T-helper 9 cell (primary cell): ENCODE measurements around the gene ZNF687.

Source experiments
- DNase-seq: peaks from one replicate; pipeline ENCODE4 v3.0.0-alpha.2; 2020

ZNF687 gene

GRCh38 chr1:151282883-151283725 lies 1.0 kb downstream of the ZNF687 start:
- no peak for DNase-seq

DNA sequence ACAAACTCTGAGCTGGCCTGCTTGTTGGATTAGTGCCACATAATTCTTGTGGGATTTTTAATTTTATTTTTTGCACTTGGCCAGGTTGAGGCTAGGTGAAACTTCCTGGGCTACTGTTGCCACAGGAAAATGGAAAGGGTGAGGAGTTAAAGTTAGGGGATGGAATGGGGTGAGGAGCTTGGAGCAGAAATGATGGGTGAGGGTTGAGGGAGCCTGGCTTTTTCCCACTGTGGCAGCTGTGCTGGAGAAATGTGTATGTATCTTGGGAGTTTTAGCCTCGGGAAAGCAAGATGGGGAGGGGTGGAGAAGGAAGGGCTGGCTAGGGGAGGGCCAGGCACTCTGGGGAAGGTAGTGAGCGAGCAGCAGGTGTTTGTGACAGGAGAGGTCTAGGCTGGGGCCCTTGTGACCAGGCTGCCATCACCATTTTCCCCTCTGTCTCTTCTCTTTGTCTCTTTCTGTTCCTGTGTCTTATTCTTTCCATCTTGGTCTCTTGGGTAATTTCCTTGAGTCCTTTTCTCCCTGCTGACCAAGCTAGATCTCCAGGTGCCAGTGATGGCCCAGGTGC lies 2.0 kb downstream of the ZNF687 start:
- no peak for DNase-seq

DNA sequence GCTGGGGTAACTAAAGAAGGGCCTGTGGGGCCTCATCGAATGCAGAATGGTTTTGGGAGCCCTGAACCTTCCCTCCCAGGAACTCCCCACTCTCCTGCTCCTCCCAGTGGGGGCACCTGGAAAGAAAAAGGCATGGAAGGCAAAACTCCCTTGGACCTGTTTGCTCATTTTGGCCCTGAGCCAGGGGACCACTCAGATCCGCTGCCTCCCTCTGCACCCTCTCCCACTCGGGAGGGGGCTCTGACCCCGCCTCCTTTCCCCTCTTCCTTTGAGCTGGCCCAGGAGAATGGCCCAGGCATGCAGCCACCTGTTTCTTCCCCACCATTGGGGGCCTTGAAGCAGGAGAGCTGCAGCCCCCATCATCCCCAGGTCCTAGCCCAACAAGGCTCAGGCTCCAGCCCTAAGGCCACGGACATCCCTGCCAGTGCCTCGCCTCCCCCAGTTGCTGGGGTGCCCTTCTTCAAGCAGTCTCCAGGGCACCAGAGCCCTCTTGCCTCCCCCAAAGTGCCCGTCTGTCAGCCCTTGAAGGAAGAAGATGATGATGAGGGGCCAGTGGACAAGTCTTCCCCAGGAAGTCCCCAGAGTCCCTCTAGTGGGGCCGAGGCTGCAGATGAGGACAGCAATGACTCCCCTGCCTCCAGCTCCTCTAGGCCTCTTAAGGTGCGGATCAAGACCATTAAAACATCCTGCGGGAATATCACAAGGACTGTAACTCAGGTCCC lies 4.7 kb downstream of the ZNF687 start:
- no peak for DNase-seq

- DNase-seq = no peak
Measured at GRCh38 chr1:151287341-151287699, 5.2 kb downstream of the ZNF687 start.

GRCh38 chr1:151287767-151288500 lies 5.8 kb downstream of the ZNF687 start:
- DNase-seq = no peak

GRCh38 chr1:151288502-151288901 lies 6.4 kb downstream of the ZNF687 start:
- DNase-seq = no peak

DNA sequence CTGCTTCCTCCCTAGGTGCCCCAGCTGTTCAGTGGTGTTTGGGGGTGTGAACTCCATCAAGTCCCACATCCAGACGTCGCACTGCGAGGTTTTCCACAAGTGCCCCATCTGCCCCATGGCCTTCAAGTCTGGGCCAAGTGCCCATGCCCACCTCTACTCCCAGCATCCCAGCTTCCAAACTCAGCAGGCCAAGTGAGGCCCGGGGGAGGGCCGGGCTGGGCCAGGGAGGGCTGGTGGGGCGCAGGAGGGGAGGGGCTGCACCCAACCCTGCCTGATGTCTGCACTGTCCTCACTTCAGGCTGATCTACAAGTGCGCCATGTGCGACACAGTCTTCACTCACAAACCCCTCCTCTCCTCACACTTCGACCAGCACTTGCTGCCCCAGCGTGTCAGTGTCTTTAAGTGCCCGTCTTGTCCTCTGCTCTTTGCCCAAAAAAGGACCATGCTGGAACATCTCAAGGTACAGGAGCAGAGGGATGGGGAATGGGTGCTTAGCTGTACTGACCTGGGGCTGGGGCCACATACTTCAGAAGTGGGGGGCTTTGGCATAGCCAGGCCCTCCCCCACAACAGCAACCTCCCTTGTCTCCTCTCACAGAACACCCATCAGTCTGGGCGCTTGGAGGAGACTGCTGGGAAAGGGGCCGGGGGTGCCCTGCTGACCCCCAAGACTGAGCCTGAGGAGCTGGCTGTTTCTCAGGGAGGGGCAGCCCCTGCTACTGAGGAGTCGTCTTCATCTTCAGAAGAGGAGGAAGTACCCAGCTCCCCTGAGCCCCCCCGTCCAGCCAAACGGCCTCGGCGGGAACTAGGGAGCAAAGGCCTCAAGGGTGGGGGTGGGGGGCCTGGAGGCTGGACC lies 7.2 kb downstream of the ZNF687 start:
- DNase-seq = no peak

- DNase-seq = no peak
Measured at GRCh38 chr1:151289991-151290708, 8.1 kb downstream of the ZNF687 start.

- DNase-seq = no peak
Measured at GRCh38 chr1:151290709-151291303, 8.7 kb downstream of the ZNF687 start.

DNA sequence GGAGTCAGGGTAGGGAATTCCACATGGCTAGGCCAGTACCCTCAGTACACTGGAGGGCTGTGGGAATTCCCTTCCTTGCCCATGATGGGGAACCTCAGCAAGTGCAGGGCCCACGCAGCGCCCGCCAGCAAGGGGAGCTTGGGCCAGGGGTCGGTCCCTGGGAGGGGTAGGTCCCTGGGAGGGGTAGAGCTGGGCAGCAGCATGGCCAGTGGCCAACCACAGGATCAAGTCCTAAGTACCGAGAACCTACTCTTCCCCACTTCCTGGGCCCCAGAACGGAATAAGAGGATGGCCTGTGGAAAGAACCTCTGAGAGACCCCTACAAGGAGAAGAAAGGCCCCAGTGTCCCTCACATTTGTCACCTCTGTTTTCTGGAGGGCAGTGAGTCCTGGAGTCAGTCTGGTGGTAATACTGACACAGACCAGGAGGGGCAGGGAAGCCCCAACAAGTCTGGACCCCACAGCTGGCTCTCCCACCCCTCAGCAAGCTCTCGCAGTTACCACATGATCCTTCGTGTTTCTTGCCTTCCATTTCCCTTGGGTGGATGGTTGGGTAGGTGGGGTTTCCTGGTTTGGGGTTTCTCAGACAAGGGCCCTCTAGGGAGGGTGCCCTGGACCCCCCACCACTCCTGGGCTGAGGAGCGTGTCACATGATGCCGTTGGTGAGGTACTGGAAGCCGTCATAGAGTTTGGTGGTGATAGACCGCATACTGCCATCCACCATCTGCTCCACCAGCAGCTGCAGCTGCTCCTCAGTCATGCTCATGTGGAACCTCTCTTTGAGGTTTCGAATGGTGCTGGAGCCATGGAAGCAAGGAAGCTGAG lies 10.3 kb downstream of the ZNF687 start:
- DNase-seq = no peak

DNA sequence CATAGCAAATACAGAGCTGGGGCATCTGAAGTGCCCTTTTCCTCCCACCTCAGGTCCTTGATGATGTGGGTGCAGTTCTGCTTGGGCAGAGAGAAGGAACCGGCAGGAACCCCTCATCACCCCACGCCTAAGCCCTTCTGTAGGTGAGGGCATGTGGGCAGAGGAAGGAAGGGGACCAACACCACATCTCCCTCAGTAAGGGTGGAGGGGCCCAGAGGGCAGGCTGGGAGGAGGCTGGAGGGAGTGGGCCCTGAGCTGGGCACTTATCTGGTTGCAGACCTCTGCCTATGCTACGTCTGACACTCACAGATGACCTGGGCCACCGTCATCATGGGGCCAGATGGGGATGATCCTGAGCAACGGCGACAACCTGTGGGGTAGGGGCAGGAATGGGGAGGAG lies 11.0 kb downstream of the ZNF687 start:
- DNase-seq = no peak

DNA sequence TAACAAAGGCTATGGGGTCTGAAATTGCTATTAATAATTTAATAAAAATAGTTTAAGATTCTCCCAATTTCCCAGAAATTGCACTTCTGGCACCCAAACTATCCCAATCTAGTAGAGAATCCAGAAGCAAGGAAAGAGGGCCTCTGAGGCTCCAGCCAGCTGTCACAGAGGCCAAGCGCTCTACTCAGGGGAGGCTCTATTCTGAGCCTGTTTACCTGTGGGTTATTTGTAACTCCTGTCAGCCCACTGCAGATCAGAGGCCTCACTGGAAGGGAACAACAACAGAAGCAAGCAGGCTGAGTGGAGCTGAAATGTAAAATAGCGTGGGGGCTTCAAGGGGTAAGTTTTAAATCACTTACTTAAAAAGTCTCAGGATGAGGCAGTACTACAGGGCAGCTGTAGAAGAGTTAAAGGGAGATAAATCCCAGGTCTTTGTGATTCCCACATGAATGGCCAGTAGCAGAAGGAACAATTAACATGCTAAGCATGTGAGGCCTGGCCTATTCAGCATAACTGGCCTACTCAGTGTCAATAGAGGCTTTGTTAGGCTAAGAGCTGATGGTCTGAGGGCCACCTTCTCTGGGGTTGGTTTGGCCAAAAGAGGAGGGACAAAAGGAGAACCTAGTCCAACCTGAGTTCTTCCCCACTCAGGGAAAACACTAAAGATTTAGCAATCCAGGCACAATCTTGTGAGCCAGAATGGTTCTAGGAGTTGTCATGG lies 12.8 kb downstream of the ZNF687 start:
- DNase-seq = no peak

GRCh38 chr1:151309811-151310323 lies 27.8 kb downstream of the ZNF687 start:
- DNase-seq = no peak

GRCh38 chr1:151311011-151311410 lies 28.9 kb downstream of the ZNF687 start:
- no peak for DNase-seq

DNA sequence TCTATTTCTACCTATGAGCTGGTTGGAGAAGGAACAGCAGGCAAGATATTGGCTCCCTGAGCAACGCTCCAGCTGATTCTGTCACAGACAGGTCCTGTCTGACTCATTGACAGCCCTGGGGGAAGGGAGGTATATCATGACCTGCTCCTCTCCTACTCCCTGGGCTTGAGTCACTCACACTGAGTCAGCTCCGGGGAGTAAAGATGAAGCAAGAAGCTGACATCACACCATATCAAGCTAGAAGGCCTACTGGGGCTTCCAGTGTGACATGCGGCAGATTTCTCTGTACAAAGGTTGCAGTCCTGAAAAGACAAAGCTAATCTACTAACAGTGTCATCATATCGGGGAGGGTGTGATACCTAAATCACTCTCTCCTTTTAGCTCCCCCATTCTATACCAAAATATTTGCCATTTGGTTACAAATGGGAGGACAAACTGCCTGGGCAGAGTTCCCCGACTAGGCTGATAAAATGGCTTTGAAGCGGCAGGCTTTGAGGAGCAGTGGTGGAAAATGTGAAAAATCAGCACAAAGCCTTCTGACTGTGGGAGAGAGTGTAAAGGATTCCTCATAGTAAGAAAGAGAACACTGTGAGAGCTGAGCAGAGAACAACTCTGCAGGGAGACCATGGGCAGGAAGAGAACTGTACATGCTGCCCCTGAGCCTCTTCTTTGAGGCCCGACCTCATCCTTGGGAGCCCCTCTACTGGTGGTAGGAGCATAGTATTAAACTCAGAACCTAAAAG lies 29.7 kb downstream of the ZNF687 start:
- DNase-seq = peak; percentile 7

GRCh38 chr1:151312411-151312810 lies 30.3 kb downstream of the ZNF687 start:
- no peak for DNase-seq

DNA sequence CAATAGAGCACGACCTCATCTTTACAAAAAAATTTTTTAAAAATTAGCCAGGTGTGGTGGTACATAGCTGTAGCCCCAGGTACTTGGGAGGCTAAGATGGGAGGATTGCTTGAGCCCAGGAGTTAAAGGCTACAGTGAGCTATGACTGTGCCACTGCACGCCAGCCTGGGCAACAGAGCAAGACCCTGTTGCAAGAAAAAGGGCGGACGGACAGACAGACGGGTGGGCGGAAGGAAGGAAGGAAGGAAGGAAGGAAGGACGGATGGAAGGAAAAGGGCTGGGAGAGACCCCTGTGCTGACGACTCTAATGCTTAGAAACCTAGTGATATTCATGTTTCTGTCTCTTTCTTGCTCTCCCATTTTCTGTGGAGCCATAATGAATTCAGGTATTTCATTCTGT lies 30.7 kb downstream of the ZNF687 start:
- DNase-seq = no peak

GRCh38 chr1:151313501-151313900 lies 31.4 kb downstream of the ZNF687 start:
- no peak for DNase-seq
